HG03469 (cell line): ENCODE measurements around the gene TUBA3E.
"Not testable (repeated sequence)": the region's sequence is repeated elsewhere in the genome, so short reads cannot be mapped to it uniquely, and the experiment has no call there.

Source experiments
- ATAC-seq: cut with Tn5 transposase; IDR thresholded peaks from one replicate; pipeline ENCODE4 v1.9.1; 2021; ENCODE audit warnings: mild to moderate bottlenecking, moderate library complexity, moderate number of reproducible peaks; ENCODE audit not compliant: unreplicated experiment

TUBA3E gene

DNA sequence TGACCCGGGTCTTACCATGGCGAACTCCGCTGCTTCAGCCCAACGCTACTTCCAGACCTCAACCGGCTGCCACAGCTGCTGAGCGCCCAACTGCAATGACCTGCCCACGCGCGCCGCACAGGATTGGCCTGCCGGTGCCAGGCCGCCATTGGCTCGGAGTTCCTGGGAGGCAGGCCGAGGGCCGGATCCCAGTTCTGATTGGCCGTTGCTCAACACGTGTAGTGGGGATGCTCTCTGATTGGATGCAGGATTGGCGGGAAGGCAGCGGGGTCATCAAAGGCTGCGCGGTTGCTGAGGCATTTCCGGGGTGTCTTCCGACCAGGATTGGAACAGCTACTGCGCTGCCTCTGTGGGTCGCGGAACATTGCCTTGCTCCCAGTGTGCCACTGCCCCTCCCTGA lies at the start of gene TUBA3E:
Gene TUBA3E (minus strand): TSS at position 97 of the 400 bp plus-strand sequence. CDS start 79 bp downstream, at position 18.
- no peak for ATAC-seq

DNA sequence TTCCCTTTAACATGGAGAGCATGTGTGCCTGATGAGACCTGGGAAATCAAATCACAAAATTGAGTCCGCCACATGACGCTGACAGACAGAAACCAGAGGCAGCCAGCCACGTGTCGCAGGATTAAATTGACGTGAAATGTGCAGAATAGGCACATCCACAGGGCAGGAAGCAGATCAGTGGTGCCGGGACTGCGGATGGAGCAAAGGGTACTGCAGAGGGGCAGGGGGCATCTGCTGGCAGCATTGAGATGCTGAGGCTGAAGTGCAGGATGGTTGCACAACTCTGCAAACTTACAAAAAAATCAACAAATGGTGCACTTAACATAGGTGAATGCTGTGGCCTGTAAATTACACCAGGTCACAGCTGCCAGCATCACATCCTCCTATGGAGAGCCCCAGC lies 48.2 kb upstream of the TUBA3E start:
- no peak for ATAC-seq

DNA sequence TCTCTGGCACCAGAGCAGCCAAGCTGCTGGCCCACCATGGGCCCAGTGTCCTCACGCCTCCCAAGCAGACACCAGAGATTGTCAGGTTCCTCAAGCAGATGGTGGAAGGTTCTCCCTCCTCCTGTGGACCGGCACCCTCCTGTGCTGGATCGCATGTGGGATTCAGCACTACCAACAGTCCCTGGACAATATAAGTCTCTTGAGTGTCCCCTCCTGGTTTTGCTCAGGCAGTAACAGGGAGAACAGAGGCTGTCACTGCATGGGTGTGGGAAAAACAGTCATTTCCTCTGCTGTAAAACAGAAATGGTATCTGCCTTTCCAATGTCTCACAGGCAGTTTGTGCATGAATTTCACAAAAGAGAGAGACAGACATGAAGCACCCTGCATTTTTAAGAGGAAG lies 47.7 kb upstream of the TUBA3E start:
- no peak for ATAC-seq

DNA sequence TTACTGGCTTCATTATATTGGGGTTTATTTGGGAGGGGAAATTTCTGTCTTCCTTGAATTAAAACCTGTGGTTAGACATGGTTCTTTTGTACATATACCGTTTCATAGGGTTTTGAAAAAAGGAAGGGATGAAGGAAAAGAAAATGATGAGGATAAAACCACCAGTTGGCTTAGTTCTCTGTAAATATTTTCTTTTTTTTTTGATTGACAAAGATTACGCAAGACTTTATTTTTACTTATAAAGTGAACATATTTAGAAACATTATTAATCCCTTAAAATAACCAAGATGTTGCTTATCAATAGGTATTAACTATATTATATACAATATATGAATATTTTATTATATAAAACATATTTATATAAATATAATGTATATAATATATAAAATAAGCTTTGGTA lies 45.1 kb upstream of the TUBA3E start:
- no peak for ATAC-seq

DNA sequence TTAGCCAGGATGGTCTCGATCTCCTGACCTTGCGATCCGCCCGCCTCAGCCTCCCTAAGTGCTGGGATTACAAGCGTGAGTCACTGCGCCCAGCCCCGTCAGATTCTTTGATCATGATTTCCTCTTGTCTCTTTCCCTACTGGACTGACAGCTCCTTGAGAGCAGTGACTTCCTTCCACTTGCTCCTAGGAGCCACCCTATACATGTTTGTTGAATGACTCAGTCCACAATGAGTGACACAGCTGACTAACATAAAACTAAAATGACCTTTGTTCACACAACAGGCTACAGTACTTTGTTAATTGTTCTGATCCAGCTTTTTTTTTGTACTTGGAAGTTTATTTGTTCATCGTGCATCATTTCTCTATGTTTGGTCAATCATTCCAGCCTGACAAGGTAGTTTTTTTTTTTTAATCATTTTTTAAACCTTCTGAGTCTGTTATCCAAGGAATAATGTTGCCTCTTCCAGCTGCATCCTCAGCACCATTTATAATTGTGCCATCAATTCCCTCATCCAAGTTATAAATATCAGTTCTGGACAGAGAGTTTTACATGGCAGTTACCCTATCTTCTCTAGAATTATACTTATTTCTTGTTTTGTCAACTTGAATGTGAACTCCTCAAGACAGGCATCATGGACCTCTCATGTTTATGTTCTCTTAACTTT lies 42.9 kb upstream of the TUBA3E start:
- ATAC-seq = no peak

DNA sequence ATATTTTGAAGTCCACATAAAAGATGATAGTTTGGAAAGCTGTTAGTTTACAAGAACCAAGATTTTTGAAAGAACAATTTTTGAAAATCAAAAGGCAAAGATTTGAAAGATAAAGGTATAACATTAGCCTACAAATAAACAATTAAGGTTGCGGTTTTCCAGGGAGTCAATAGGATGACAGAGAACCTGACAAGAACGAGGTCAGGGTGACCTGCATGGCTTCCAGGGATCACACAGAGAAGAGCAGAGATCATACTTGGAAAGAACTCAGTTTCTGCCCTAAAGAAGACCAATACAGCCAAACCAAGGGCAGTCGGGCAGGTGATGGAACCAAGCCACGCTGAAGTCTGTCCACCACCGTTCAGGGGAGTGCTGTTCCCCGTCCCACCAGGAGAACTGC lies 41.3 kb upstream of the TUBA3E start:
- ATAC-seq = not testable (repeated sequence)

DNA sequence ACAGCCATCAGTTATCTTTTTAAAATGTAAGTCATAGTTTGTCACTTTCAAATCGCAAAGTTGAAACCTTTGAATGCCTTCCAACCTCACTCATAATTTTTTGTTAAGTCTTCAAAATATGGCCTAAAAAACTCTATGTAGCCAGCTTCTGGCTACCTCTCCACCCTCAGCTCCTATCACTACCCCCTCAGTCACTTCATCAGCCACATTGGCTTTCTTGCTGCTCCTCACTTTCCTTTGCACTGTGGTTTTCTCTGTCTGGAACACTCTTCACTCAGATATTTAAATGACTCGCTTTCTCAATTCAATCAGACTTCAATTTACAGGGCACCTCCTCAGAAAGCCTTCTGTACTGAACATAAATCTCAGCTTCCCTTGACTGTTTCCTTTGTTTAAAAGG lies 34.8 kb upstream of the TUBA3E start:
- not testable (repeated sequence) for ATAC-seq

DNA sequence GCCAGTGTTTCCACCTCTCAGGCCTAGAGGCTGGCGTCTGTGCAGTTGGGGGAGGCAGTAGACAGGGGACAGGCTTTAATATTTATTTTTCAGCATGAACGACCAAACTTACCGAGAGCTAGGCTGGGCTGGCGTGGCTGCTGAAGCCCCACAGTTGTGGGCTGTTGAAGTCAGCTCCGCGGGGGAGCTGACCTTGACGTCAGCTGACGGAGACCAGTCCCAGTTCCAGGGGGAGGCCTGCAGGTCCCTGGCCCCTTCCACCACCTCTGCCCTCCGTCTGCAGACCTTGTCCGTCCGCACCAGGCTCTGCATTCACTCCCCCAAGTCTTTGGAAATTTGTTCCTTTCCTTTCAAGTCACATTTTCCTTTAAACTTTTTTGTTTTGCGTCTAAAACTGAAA lies 33.4 kb upstream of the TUBA3E start:
- ATAC-seq = no peak

DNA sequence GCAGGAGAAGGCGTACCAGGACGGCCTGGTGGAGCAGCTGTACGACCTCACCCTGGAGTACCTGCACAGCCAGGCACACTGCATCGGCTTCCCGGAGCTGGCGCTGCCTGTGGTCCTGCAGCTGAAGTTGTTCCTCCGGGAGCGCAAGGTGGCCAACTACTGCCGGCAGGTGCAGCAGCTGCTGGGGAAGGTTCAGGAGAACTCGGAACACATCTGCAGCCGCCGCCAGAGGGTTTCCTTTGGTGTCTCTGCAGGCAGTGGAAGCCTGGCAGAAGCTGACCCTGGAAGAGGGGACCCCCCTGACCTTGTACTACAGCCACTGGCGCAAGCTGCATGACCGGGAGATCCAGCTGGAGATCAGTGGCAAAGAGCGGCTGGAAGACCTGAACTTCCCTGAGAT lies 32.7 kb upstream of the TUBA3E start:
- not testable (repeated sequence) for ATAC-seq

DNA sequence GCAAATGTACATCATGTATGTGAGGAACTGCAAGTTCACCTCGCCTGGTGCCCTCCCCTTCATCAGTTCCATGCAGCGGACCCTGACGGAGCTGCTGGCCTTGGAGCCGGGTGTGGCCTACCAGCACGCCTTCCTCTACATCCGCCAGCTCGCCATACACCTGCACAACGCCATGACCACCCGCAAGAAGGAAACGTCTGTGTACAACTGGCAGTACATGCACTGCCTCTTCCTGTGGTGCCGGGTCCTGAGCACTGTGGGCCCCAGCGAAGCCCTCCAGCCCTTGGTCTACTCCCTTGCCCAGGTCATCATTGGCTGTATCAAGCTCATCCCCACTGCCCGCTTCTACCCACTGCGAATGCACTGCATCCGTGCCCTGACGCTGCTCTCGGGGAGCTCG lies 32.1 kb upstream of the TUBA3E start:
- not testable (repeated sequence) for ATAC-seq

DNA sequence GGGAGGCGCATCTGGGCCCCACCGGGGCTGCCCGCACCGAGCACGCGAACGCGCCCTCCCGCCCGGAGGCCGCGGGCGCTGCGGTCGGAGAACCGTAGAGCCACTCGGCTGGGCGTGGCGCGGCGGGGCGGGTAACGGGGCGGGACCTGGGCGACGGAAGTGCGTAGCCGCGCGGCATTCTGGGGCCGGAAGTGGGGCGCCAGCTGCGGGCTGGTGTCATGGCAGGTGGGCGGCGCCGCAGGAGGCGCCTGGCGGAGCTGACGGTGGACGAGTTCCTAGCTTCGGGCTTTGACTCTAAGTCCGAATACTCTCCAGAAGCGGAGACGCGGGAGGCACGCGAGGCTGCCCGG lies 30.9 kb upstream of the TUBA3E start:
- ATAC-seq = not testable (repeated sequence)

DNA sequence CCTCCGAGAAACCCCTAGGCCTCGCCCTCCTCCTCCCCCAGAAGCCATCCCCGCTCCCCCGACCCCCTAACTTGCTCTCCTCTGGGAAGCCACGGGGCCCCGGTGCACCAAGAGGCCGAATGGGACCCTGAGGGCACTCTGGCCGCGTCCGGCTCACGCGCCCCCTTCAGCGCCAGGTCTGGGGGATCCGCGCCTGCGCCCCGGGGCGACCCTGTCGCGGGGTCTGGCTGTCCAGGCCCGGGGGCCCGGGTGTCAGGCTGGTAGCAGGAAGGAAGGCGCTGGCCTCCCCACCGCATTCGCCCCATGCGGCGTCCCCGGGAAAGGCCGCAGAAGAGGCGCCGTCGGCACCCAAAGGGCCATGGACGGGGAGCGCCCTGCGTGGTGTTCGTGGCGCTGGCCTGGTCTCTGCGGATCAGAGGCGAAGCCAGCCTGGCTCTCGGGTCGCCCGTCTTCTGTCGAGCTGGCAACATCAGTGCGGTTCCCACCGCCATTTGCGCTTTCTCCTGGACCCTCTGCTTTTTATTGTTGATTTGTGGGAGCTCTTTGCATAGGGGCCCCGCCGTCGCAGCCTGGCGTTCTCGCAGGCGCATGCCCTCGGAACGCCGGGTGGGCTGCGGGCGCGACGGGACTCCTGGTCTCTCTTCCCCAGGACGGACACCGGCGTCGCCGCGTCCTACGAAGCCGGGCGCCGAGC lies 30.4 kb upstream of the TUBA3E start:
- not testable (repeated sequence) for ATAC-seq

DNA sequence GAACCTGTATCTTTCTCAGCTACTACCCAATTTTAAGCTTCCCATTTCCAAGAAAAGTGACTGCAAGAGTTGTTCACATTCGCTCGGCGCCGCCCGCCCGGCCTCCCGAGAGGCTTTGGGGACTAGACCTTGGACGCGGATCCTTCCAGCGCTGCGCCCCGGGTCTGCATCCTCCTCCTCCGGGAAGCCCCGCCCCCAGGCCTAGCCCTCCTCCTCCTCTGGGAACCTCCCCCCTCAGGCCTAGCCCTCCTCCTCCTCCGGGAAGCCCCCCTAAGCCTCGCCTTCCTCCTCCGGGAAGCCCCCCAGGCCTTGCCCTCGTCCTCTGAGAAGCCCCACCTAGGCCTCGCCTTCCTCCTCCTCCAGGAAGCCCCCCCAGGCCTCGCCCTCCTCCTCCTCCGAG lies 29.8 kb upstream of the TUBA3E start:
- not testable (repeated sequence) for ATAC-seq

DNA sequence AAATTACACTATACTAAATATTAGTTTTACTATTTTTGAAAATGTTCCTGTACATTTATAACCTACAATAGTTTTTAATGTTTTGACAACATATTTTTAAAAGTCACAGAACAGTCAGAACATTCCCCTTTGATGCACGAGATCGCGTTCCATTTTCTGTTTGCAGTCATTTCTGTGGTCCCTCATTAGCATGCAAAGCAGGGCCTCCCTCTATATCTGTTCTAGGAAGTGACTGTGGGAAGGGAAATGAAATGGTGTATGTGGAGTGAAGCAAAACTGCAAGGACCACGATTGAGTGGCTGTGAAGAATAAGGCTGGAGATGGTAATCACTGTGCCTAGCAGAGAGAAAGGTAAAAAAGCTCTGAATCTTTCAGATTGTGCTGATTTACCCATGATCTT lies 24.3 kb upstream of the TUBA3E start:
- ATAC-seq = peak; percentile 95

DNA sequence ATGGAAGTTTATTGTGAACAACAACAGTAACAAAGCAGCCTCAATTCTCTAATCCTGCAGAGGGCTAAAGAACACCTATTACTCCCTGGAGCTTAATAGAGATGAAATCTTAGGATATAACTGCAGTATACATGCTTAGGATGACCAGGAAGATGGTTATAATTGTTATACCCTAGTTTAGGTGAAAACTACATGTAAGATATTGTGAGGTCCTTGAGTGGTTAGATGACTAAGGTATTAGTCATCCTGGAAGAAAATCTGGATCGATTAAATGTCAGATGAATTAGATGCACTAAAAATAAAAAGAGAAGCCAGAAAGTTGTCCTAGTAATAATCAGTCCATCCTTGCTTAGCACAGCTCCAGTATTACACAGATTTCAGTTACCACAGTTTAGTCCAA lies 22.3 kb upstream of the TUBA3E start:
- ATAC-seq = not testable (repeated sequence)

DNA sequence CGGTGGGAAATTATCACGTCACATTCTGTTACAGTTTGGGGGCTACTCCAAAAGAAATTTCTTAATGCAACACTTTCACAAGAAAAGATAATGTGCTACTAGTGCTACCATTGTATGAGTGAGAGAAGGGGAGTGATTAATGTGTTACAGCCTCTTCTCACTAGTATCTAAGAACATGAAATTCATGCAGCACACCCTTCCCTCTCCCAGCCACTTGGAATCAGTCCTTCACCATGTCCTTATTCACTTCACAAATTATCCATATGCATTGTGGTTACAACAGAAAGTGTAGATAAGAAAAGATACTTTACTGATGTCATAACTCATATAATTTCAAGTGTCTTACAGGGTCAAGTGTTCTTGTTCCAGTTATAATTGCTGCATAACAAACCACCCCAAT lies 20.9 kb upstream of the TUBA3E start:
- not testable (repeated sequence) for ATAC-seq

DNA sequence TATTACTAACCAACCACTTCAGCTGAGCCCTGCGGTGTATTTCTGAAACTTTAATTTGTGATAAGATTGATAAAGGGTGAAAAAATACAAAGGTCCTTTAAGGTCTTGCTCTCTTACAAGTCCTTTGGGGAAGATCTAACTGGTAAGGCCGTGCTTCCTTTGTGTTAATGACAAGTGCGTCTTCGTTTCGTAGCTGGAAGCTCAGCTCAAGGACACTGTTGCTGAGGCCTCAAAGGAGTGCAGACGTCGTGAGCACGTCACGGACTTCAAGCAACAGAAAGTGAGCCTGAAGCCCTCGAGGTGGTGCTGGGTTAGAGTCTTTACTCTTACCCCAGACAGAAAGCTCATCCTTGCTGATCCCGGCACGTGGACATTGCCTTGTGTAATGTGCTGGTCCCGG lies 8.8 kb upstream of the TUBA3E start:
- not testable (repeated sequence) for ATAC-seq

DNA sequence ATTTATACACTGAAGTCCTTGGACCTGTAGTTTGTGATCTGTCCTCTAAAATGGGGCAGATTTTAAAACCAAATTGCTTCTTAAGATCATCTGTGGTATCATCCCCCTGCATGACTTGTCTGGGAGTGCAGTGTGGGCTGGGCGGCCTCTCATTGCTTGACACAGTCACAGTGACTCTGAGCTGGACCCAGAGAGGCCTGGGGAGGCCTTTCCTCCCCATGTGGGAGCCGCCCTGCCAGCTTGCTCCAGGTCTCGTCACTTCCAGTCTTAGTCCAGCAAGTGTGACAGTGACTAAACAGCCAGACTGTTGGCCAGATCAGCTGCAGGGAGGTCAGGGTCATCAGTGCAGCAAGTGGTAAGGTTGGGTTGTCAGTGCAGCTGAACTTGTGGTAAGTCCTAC lies 4.9 kb upstream of the TUBA3E start:
- not testable (repeated sequence) for ATAC-seq

DNA sequence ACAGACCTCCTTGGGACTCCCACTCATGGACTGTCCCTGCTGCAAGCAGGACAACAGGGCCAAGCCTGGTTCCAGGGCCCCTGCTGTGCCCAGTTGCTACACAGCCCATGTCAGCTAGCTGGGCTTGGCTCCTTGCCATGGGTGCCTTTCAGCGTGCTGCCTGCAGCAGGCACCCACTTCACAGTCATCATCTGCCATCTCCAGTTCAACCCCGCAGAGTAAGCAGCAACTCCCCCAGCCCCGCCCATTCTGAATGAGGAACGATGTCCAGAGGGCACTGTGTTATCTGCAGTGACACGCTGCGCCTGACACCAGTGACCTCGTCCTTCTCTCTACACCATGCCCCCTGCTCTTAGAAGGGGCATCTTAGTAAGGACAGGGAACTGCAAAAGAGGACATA lies 4.3 kb upstream of the TUBA3E start:
- ATAC-seq = not testable (repeated sequence)

DNA sequence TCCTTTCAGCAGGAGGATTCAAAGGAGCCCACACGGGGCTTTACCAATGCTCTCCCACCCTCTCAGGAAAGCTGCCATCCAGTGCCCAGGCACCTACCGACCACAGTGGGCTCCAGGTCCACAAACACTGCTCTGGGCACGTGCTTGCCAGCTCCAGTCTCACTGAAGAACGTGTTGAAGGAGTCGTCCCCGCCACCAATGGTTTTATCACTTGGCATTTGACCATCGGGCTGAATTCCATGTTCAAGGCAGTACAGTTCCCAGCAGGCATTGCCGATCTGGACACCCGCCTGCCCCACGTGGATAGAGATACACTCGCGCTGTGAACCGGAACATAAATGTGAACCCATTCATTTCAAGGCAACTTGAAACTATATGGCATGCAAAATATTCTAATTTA lies 2.2 kb downstream of the TUBA3E start:
- not testable (repeated sequence) for ATAC-seq

DNA sequence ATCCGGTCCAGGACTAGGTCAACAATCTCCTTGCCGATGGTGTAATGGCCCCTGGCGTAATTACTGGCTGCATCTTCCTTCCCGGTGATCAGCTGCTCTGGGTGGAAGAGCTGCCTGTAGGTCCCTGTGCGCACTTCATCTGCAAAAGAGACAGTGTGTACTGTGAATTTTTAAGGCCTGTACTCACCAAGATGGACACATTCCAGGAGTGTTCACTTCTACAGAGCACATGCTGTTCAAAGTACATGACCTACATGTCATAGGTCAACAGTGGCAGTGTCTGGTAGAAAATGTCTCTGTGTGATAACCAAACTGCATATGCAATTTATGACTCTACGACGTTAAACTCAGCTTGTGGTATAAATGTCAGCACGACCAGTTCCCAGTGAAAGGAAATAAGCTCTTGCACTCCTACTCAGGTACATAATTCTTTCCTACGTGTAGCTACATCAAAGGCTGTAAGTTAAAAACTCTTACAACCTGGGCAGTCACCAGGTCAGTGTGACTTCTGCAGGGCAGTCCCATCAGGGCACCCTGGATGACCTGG lies 3.1 kb downstream of the TUBA3E start:
- not testable (repeated sequence) for ATAC-seq

DNA sequence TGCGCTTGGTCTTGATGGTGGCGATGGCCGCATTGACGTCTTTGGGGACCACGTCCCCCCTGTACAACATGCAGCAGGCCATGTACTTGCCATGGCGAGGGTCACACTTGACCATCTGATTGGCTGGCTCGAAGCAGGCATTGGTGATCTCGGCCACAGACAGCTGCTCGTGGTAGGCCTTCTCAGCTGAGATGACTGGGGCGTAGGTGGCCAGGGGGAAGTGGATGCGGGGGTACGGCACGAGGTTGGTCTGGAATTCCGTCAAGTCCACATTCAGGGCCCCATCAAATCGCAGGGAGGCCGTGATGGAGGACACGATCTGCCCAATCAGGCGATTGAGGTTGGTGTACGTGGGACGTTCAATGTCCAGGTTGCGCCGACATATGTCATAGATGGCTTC lies 4.4 kb downstream of the TUBA3E start:
- not testable (repeated sequence) for ATAC-seq
